GM23338 (cell line): ENCODE data around the gene FOXA1. TPM values are rescaled to one million over a fixed set of nuclear protein-coding genes. Genes with fewer than 3 reads are reported as not detected.

Experiments
- ATAC-seq: fragments of 200-7000 bp; cut with Tn5 transposase; 3 replicates; pipeline ENCODE4 v1.9.1; 2020
- DNase-seq: peaks from one replicate; pipeline ENCODE4 v3.0.0-alpha.2; 2015; ENCODE audit warnings: low spot score
- H2AFZ ChIP-seq: fragments of 200-600 bp; sonication (generic); 2 replicates; pipeline ENCODE4 v1.8.0; 2016; ENCODE audit warnings: antibody characterized with exemption, mild to moderate bottlenecking, moderate library complexity
- H3F3A ChIP-seq: fragments of 200-600 bp; sonication (generic); replicated peaks from 2 replicates; pipeline ENCODE4 v1.8.0; 2017; ENCODE audit warnings: antibody characterized with exemption, mixed run types, low read depth
- H3K27ac ChIP-seq: fragments of 200-600 bp; sonication (generic); 2 replicates; pipeline ENCODE4 v1.6.1; 2016; ENCODE audit warnings: low read depth
- H3K27me3 ChIP-seq: fragments of 200-600 bp; sonication (generic); 2 replicates; pipeline ENCODE4 v1.8.0; 2016; ENCODE audit warnings: mild to moderate bottlenecking, mixed run types, moderate library complexity; ENCODE audit not compliant: insufficient read depth
- H3K36me3 ChIP-seq: fragments of 200-600 bp; sonication (generic); 2 replicates; pipeline ENCODE4 v1.8.0; 2016; ENCODE audit warnings: mild to moderate bottlenecking; ENCODE audit not compliant: insufficient read depth
- H3K4me1 ChIP-seq: fragments of 200-600 bp; sonication (generic); 2 replicates; pipeline ENCODE4 v1.8.0; 2016; ENCODE audit warnings: mild to moderate bottlenecking, moderate library complexity; ENCODE audit not compliant: insufficient read depth
- H3K4me2 ChIP-seq: fragments of 200-600 bp; sonication (generic); 2 replicates; pipeline ENCODE4 v1.7.1; 2017; ENCODE audit warnings: mixed run types
- H3K4me3 ChIP-seq: fragments of 200-600 bp; sonication (generic); 2 replicates; pipeline ENCODE4 v1.6.1; 2016; ENCODE audit warnings: mixed run types
- H3K79me2 ChIP-seq: fragments of 200-600 bp; sonication (generic); replicated peaks from 2 replicates; pipeline ENCODE4 v1.8.0; 2017; ENCODE audit warnings: mild to moderate bottlenecking; ENCODE audit not compliant: insufficient read depth
- H3K9me2 ChIP-seq: fragments of 200-600 bp; sonication (generic); 2 replicates; pipeline ENCODE4 v1.8.0; 2017; ENCODE audit not compliant: insufficient read depth
- H4K20me1 ChIP-seq: fragments of 200-600 bp; sonication (generic); replicated peaks from 2 replicates; pipeline ENCODE4 v1.8.0; 2017; ENCODE audit warnings: mild to moderate bottlenecking; ENCODE audit not compliant: insufficient read depth
- H3K27ac Mint-ChIP-seq: 2 replicates; pipeline ENCODE4 v1.8.0; 2020; ENCODE audit warnings: inconsistent platforms, mild to moderate bottlenecking, moderate library complexity, mixed read lengths
- H3K27me3 Mint-ChIP-seq: 3 replicates; pipeline ENCODE4 v1.8.0; 2022; ENCODE audit warnings: low read depth, mild to moderate bottlenecking, moderate library complexity, mixed read lengths, inconsistent platforms; ENCODE audit not compliant: insufficient read depth, poor library complexity
- H3K36me3 Mint-ChIP-seq: 3 replicates; pipeline ENCODE4 v1.8.0; 2021; ENCODE audit warnings: low read depth, mild to moderate bottlenecking, inconsistent platforms, moderate library complexity, mixed read lengths
- H3K4me1 Mint-ChIP-seq: 3 replicates; pipeline ENCODE4 v1.8.0; 2020; ENCODE audit warnings: mild to moderate bottlenecking, inconsistent platforms, mixed read lengths
- H3K4me3 Mint-ChIP-seq: 3 replicates; pipeline ENCODE4 v1.8.0; 2021; ENCODE audit warnings: moderate library complexity, mild to moderate bottlenecking, inconsistent platforms, mixed read lengths
- H3K9me3 Mint-ChIP-seq: 3 replicates; pipeline ENCODE4 v1.8.0; 2020; ENCODE audit warnings: moderate library complexity, mild to moderate bottlenecking, inconsistent platforms, mixed read lengths
- CREB1 ChIP-seq: fragments of 250-450 bp; sonication (Bioruptor Pico); IDR thresholded peaks from 2 replicates; pipeline ENCODE4 v1.5.0; 2020; ENCODE audit warnings: low read depth, mild to moderate bottlenecking, moderate library complexity
- EZH2phosphoT487 ChIP-seq: fragments of 200-600 bp; sonication (generic); IDR thresholded peaks from one replicate; pipeline ENCODE4 v1.8.1; 2018; ENCODE audit warnings: antibody characterized with exemption; ENCODE audit not compliant: unreplicated experiment
- NANOG ChIP-seq: IDR thresholded peaks from 2 replicates; pipeline ENCODE4 v1.6.1; 2016; ENCODE audit warnings: antibody characterized with exemption, borderline replicate concordance
- POLR2AphosphoS5 ChIP-seq: IDR thresholded peaks from 2 replicates; pipeline ENCODE4 v1.6.1; 2016; ENCODE audit warnings: antibody characterized with exemption, low read depth
- STAT1 ChIP-seq: IDR thresholded peaks from one replicate; pipeline ENCODE4 v1.6.1; 2016; ENCODE audit warnings: antibody characterized with exemption; ENCODE audit not compliant: unreplicated experiment
- ZNF114 ChIP-seq: fragments of 250-450 bp; sonication (Bioruptor Pico); IDR thresholded peaks from 2 replicates; pipeline ENCODE4 v1.5.0; 2020; ENCODE audit warnings: mild to moderate bottlenecking, moderate library complexity
- ZNF331 ChIP-seq: fragments of 250-450 bp; sonication (Bioruptor Pico); IDR thresholded peaks from 2 replicates; pipeline ENCODE4 v1.5.0; 2020; ENCODE audit warnings: low read depth, mild to moderate bottlenecking, moderate library complexity
- polyA plus RNA-seq: library from polyadenylated mRNA; unstranded; fragments of >200 nt; fragmentation: Nextera tagmentation; extraction: Ambion mirVana; gene quantifications from 2 replicates; pipeline ENCODE4 v1.2.1, GENCODE V29; 2016
- total RNA-seq: library from RNA; depleted of rRNA; stranded (reverse); fragments of >200 nt; shearing (Covaris generic); gene quantifications from 2 replicates; pipeline ENCODE4 v1.2.3, GENCODE V29; 2014
- TF ChIP-seq, protein P1 (sequence below), 2 experiments: fragments of 200-600 bp in 1 of 2; sonication (generic) in 1 of 2; conservative IDR thresholded peaks; 2 replicates each; pipeline versions ENCODE4 v1.5.1 to v1.6.1; 2016 to 2017; ENCODE audit warnings: antibody characterized with exemption in 2 of 2, low read depth in 2 of 2, mild to moderate bottlenecking in 2 of 2, moderate library complexity in 1 of 2
- TF ChIP-seq, protein P2 (sequence below): IDR thresholded peaks from one replicate; pipeline ENCODE4 v1.6.1; 2018; ENCODE audit warnings: antibody characterized with exemption; ENCODE audit not compliant: unreplicated experiment
- TF ChIP-seq, protein P3 (sequence below): fragments of 250-450 bp; sonication (Bioruptor Pico); IDR thresholded peaks from 2 replicates; pipeline ENCODE4 v1.5.0; 2020; ENCODE audit warnings: mild to moderate bottlenecking, moderate library complexity

The FOXA1 gene
- total and polyA plus RNA-seq, 2 experiments from 2014 or later: not detected

DNA sequence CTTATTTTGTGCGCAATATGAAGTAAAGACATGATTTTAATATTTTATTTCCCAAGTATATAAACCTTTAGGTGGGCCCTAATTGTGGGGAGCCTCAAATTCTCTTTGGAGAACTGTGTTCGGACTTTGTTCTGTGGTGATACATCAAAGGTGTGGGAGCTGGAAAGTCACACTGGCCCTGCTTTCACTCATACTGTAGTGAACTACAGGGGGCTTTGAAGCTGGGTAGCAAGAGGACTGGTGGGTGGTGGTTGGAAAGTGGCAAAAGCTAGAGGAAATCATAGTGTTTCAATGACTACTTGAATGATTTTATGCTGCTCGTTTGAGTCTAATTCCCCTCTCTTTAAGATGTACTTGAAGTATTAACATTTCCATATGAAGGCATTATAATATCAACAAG lies 13.6 kb upstream of the FOXA1 start:
- no peaks in the 10 kb centered on the region; the same call in 1 of the 2 replicates for H3F3A ChIP-seq
- H3K27ac ChIP-seq: no peak overlapping the region
- H3K4me3 Mint-ChIP-seq: no peak overlapping the region
- H3K9me3 Mint-ChIP-seq: peaks cover 20% of the 10 kb centered on the region; the same call in 2 of the 3 replicates
- H2AFZ ChIP-seq: no peak overlapping the region
- no peak overlapping the region for H3K27ac Mint-ChIP-seq
- H3K4me1 Mint-ChIP-seq: peaks cover 9% of the 10 kb centered on the region
- no peaks in the 10 kb centered on the region for H3K36me3 ChIP-seq
- no peak overlapping the region for H3K4me3 ChIP-seq
- ATAC-seq: no peak
- H3K4me2 ChIP-seq: no peak overlapping the region
- peaks cover 98% of the 10 kb centered on the region for H3K27me3 ChIP-seq
- peaks cover 7% of the 10 kb centered on the region for H3K36me3 Mint-ChIP-seq
- peaks cover 51% of the 10 kb centered on the region for H3K27me3 Mint-ChIP-seq
- H3K9me2 ChIP-seq: no peaks in the 10 kb centered on the region
- TF ChIP-seq CREB1 (CRISPR knock-in tag) (no peak), ZNF331 (CRISPR knock-in tag) (no peak), POLR2AphosphoS5 (no peak)
- H4K20me1 ChIP-seq: no peaks in the 10 kb centered on the region
- no peak for DNase-seq
- no peaks in the 10 kb centered on the region for H3K79me2 ChIP-seq
- no peaks in the 10 kb centered on the region for H3K4me1 ChIP-seq

DNA sequence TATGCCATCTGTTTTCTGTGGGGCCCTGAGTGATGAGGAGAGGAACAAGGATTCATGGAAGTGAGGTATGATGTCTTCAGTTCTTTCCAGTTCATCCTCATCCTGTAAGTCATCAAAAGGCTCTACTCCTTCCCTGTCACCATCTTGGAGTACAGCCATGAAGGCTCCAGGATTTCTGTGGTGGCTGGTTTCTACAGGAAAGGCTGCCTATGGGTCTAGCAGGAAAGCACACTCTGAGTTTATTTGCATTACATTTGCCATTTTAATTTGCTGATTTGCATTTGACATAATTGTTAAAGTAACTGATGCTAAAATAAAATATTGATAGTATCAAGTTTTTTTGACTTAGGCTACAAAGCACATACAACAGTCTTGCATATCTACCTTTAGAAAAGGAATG lies 11.6 kb upstream of the FOXA1 start:
- no peak overlapping the region for H3K4me3 Mint-ChIP-seq
- no peaks in the 10 kb centered on the region for H3K9me2 ChIP-seq
- peaks cover 11% of the 10 kb centered on the region for H3K4me1 Mint-ChIP-seq
- peaks cover 100% of the 10 kb centered on the region for H3K27me3 ChIP-seq
- peaks cover 9% of the 10 kb centered on the region; the same call in 2 of the 3 replicates for H3K9me3 Mint-ChIP-seq
- H3K79me2 ChIP-seq: no peaks in the 10 kb centered on the region
- no peak overlapping the region for H3K4me3 ChIP-seq
- peaks cover 64% of the 10 kb centered on the region for H3K27me3 Mint-ChIP-seq
- H3F3A ChIP-seq: no peaks in the 10 kb centered on the region; the same call in 1 of the 2 replicates
- H3K36me3 ChIP-seq: no peaks in the 10 kb centered on the region
- no peak overlapping the region for H3K4me2 ChIP-seq
- H3K27ac ChIP-seq: no peak overlapping the region
- H2AFZ ChIP-seq: no peak overlapping the region
- no peak for DNase-seq
- no peaks in the 10 kb centered on the region for H3K4me1 ChIP-seq
- peaks cover 4% of the 10 kb centered on the region; the same call in 1 of the 2 replicates for H4K20me1 ChIP-seq
- ATAC-seq: no peak
- H3K36me3 Mint-ChIP-seq: peaks cover 6% of the 10 kb centered on the region
- no peak overlapping the region for H3K27ac Mint-ChIP-seq
- TF ChIP-seq STAT1 (no peak), ZNF114 (CRISPR knock-in tag) (no peak), EZH2phosphoT487 (no peak), NANOG (no peak), ZNF331 (CRISPR knock-in tag) (no peak), POLR2AphosphoS5 (no peak)
- TF ChIP-seq, protein P1, sequence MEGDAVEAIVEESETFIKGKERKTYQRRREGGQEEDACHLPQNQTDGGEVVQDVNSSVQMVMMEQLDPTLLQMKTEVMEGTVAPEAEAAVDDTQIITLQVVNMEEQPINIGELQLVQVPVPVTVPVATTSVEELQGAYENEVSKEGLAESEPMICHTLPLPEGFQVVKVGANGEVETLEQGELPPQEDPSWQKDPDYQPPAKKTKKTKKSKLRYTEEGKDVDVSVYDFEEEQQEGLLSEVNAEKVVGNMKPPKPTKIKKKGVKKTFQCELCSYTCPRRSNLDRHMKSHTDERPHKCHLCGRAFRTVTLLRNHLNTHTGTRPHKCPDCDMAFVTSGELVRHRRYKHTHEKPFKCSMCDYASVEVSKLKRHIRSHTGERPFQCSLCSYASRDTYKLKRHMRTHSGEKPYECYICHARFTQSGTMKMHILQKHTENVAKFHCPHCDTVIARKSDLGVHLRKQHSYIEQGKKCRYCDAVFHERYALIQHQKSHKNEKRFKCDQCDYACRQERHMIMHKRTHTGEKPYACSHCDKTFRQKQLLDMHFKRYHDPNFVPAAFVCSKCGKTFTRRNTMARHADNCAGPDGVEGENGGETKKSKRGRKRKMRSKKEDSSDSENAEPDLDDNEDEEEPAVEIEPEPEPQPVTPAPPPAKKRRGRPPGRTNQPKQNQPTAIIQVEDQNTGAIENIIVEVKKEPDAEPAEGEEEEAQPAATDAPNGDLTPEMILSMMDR (conservative IDR thresholded peaks at IDR 0.05; ENCODE audit: low read depth in 2 of 2): no peak
- TF ChIP-seq, protein P2, sequence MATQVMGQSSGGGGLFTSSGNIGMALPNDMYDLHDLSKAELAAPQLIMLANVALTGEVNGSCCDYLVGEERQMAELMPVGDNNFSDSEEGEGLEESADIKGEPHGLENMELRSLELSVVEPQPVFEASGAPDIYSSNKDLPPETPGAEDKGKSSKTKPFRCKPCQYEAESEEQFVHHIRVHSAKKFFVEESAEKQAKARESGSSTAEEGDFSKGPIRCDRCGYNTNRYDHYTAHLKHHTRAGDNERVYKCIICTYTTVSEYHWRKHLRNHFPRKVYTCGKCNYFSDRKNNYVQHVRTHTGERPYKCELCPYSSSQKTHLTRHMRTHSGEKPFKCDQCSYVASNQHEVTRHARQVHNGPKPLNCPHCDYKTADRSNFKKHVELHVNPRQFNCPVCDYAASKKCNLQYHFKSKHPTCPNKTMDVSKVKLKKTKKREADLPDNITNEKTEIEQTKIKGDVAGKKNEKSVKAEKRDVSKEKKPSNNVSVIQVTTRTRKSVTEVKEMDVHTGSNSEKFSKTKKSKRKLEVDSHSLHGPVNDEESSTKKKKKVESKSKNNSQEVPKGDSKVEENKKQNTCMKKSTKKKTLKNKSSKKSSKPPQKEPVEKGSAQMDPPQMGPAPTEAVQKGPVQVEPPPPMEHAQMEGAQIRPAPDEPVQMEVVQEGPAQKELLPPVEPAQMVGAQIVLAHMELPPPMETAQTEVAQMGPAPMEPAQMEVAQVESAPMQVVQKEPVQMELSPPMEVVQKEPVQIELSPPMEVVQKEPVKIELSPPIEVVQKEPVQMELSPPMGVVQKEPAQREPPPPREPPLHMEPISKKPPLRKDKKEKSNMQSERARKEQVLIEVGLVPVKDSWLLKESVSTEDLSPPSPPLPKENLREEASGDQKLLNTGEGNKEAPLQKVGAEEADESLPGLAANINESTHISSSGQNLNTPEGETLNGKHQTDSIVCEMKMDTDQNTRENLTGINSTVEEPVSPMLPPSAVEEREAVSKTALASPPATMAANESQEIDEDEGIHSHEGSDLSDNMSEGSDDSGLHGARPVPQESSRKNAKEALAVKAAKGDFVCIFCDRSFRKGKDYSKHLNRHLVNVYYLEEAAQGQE: no peak
- TF ChIP-seq, protein P3, sequence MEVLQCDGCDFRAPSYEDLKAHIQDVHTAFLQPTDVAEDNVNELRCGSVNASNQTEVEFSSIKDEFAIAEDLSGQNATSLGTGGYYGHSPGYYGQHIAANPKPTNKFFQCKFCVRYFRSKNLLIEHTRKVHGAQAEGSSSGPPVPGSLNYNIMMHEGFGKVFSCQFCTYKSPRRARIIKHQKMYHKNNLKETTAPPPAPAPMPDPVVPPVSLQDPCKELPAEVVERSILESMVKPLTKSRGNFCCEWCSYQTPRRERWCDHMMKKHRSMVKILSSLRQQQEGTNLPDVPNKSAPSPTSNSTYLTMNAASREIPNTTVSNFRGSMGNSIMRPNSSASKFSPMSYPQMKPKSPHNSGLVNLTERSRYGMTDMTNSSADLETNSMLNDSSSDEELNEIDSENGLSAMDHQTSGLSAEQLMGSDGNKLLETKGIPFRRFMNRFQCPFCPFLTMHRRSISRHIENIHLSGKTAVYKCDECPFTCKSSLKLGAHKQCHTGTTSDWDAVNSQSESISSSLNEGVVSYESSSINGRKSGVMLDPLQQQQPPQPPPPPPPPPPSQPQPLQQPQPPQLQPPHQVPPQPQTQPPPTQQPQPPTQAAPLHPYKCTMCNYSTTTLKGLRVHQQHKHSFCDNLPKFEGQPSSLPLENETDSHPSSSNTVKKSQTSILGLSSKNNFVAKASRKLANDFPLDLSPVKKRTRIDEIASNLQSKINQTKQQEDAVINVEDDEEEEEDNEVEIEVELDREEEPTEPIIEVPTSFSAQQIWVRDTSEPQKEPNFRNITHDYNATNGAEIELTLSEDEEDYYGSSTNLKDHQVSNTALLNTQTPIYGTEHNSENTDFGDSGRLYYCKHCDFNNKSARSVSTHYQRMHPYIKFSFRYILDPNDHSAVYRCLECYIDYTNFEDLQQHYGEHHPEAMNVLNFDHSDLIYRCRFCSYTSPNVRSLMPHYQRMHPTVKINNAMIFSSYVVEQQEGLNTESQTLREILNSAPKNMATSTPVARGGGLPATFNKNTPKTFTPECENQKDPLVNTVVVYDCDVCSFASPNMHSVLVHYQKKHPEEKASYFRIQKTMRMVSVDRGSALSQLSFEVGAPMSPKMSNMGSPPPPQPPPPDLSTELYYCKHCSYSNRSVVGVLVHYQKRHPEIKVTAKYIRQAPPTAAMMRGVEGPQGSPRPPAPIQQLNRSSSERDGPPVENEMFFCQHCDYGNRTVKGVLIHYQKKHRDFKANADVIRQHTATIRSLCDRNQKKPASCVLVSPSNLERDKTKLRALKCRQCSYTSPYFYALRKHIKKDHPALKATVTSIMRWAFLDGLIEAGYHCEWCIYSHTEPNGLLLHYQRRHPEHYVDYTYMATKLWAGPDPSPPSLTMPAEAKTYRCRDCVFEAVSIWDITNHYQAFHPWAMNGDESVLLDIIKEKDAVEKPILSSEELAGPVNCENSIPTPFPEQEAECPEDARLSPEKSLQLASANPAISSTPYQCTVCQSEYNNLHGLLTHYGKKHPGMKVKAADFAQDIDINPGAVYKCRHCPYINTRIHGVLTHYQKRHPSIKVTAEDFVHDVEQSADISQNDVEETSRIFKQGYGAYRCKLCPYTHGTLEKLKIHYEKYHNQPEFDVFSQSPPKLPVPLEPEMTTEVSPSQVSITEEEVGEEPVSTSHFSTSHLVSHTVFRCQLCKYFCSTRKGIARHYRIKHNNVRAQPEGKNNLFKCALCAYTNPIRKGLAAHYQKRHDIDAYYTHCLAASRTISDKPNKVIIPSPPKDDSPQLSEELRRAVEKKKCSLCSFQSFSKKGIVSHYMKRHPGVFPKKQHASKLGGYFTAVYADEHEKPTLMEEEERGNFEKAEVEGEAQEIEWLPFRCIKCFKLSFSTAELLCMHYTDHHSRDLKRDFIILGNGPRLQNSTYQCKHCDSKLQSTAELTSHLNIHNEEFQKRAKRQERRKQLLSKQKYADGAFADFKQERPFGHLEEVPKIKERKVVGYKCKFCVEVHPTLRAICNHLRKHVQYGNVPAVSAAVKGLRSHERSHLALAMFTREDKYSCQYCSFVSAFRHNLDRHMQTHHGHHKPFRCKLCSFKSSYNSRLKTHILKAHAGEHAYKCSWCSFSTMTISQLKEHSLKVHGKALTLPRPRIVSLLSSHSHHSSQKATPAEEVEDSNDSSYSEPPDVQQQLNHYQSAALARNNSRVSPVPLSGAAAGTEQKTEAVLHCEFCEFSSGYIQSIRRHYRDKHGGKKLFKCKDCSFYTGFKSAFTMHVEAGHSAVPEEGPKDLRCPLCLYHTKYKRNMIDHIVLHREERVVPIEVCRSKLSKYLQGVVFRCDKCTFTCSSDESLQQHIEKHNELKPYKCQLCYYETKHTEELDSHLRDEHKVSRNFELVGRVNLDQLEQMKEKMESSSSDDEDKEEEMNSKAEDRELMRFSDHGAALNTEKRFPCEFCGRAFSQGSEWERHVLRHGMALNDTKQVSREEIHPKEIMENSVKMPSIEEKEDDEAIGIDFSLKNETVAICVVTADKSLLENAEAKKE: no peak
